ENCODE results near the gene MCTP1. TPM values are rescaled to one million over a fixed set of nuclear protein-coding genes. Genes with fewer than 3 reads are reported as not detected.

The MCTP1 gene
- total RNA-seq, 1 donor from 2014 or later = 1.9 TPM

DNA sequence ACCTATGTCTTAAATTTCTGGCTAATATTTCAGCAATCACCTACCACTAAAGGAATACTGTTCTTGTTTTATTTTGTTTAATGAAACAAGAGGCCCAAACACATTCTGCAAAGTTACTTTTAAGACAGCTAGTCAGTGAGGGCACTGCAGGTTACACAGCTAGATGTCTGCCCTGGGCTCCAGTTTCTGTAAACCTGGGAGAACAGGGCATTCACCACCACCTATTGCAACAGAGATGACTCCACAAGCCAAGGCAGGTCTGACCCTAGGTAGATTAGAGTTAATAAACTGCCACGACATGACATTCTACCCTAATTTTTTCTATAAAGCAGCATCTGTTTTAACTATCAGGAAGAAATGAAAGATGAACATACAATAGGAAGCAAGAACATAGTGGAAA, 575.6 kb downstream of the MCTP1 start:
- Mint-ChIP-seq H3K4me3 (no peak overlapping the region), H3K36me3 (ENCODE audit: low read depth) (peaks cover 27% of the 10 kb centered on the region), H3K27me3 (no peaks in the 10 kb centered on the region), H3K4me1 (no peaks in the 10 kb centered on the region), H3K27ac (no peak overlapping the region), H3K9me3 (no peaks in the 10 kb centered on the region)
- ChIA-PET POLR2A (no interaction called here), CTCF (no interaction called here)
- TF ChIP-seq, protein P1, sequence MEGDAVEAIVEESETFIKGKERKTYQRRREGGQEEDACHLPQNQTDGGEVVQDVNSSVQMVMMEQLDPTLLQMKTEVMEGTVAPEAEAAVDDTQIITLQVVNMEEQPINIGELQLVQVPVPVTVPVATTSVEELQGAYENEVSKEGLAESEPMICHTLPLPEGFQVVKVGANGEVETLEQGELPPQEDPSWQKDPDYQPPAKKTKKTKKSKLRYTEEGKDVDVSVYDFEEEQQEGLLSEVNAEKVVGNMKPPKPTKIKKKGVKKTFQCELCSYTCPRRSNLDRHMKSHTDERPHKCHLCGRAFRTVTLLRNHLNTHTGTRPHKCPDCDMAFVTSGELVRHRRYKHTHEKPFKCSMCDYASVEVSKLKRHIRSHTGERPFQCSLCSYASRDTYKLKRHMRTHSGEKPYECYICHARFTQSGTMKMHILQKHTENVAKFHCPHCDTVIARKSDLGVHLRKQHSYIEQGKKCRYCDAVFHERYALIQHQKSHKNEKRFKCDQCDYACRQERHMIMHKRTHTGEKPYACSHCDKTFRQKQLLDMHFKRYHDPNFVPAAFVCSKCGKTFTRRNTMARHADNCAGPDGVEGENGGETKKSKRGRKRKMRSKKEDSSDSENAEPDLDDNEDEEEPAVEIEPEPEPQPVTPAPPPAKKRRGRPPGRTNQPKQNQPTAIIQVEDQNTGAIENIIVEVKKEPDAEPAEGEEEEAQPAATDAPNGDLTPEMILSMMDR (IDR thresholded peaks at IDR 0.05) = no peak
- ATAC-seq (ENCODE audit: low read depth) = no peak
- no peak for DNase-seq
- intact Hi-C loops (cut with micrococcal nuclease) = no loop called here

DNA sequence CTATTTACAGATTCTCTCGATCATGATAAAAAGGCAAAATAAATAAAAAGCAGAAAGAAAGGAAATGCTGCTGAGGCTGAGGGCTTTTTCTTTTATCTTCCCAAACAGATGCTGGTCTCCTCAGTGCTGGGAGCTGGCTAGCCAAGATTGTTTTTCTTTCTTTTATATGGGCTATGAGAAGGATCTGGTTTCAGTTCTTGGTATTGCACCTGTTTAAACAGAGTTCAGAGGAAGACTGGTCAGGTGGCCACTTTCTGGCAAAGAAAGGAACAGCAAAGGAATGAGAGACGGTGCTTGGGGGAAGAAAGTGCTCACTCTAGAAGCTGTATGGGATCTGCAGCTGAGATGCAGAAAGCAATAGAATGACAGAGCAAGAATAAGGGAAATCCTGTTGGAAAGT, 577.5 kb downstream of the MCTP1 start:
- Mint-ChIP-seq H3K27ac (no peak overlapping the region), H3K4me1 (peaks cover 7% of the 10 kb centered on the region), H3K27me3 (no peaks in the 10 kb centered on the region), H3K9me3 (no peaks in the 10 kb centered on the region), H3K4me3 (no peak overlapping the region), H3K36me3 (ENCODE audit: low read depth) (peaks cover 17% of the 10 kb centered on the region)
- ChIA-PET CTCF (no interaction called here), POLR2A (no interaction called here)
- ATAC-seq (ENCODE audit: low read depth) (no peak), DNase-seq (no peak)
- TF ChIP-seq, protein P1 (IDR thresholded peaks at IDR 0.05) = no peak
- intact Hi-C loops (cut with micrococcal nuclease) = no loop called here

DNA sequence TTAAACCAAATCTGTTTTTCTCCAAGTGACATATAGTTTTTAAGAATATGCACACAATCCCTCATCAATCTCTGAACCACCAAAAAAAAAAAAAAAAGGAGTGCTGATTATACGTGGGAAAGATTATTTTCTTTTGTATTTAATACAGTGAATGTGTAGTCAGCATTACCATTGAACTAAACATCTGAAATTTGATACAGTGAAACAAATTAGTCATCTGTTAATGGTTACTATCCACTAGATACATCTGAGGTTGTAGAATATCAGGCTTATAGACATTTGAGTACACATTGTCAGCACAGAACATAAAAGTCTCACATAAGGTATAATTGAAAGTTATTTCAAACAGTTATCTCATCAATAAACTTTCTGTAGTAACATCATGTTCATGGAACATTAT, 579.5 kb downstream of the MCTP1 start:
- Mint-ChIP-seq H3K27me3 (no peaks in the 10 kb centered on the region), H3K4me3 (no peak overlapping the region)
- CTCF ChIA-PET = no interaction called here

DNA sequence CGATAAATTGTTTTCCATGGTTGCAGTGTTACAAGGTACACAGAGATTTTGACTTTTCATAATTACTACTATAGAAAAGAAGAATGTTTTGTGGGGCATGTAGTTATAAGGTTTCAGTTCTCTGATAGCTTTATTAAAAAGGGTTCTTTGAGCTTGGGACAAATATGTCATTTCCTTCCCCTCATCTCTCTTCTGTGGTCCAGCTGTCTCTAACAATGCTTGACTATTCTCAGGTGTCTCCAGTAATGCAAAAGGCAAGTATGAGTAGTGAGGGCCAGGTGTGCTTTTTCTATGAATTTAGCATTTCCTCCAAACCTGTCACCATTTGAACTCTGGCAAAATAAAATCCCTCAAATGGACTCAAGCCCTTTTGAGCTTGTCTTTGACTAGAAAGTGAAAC, 582.2 kb downstream of the MCTP1 start:
- ATAC-seq (ENCODE audit: low read depth) (no peak), DNase-seq (no peak)
- TF ChIP-seq, protein P1 (IDR thresholded peaks at IDR 0.05) = no peak
- H3K4me3 Mint-ChIP-seq = no peak overlapping the region
- no peaks in the 10 kb centered on the region for H3K9me3 Mint-ChIP-seq
- intact Hi-C loops (cut with micrococcal nuclease) = no loop called here
- POLR2A ChIA-PET = no interaction called here
- peaks cover 7% of the 10 kb centered on the region for H3K36me3 Mint-ChIP-seq (ENCODE audit: low read depth)
- H3K27me3 Mint-ChIP-seq = no peaks in the 10 kb centered on the region
- CTCF ChIA-PET = no interaction called here
- H3K4me1 Mint-ChIP-seq = peaks cover 10% of the 10 kb centered on the region
- H3K27ac Mint-ChIP-seq = no peak overlapping the region

More for the DNA sequence above, 579.5 kb downstream of the MCTP1 start:
- POLR2A ChIA-PET = no interaction called here
- no peaks in the 10 kb centered on the region for H3K9me3 Mint-ChIP-seq
- peaks cover 14% of the 10 kb centered on the region for H3K36me3 Mint-ChIP-seq (ENCODE audit: low read depth)
- H3K27ac Mint-ChIP-seq = no peak overlapping the region
- DNase-seq (no peak), ATAC-seq (ENCODE audit: low read depth) (no peak)
- H3K4me1 Mint-ChIP-seq = peaks cover 10% of the 10 kb centered on the region
- TF ChIP-seq, protein P1 (IDR thresholded peaks at IDR 0.05) = no peak
- intact Hi-C loops (cut with micrococcal nuclease) = no loop called here

DNA sequence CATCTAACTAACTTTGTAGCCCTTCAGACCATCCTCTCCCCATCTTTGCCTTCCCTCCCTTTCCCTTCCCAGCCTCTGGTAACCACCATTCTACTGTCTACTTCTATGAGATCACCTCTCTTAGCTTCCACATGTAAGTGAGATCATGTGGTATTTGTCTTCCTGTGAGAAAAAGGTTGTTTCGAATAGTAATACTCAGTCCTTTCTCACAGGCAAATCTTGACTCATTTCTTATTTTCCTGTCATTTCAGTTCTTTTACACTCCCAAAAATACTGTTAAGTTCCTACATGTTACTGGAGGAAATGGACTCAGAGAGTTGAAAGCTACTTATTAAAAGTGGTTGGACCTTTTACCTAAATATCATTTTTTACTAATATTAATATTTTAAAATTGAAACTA, 584.3 kb downstream of the MCTP1 start:
- CTCF ChIA-PET = no interaction called here
- Mint-ChIP-seq H3K4me1 (peaks cover 10% of the 10 kb centered on the region), H3K36me3 (ENCODE audit: low read depth) (peaks cover 2% of the 10 kb centered on the region), H3K4me3 (no peak overlapping the region), H3K27ac (no peak overlapping the region), H3K27me3 (no peaks in the 10 kb centered on the region), H3K9me3 (no peaks in the 10 kb centered on the region)
- POLR2A ChIA-PET = no interaction called here
- intact Hi-C loops (cut with micrococcal nuclease) = no loop called here
- DNase-seq (no peak), ATAC-seq (ENCODE audit: low read depth) (no peak)
- TF ChIP-seq, protein P1 (IDR thresholded peaks at IDR 0.05) = no peak

Measured in activated B cell treated with CpG ODN at 0.5 μM for 24 hours (primary cell).